ENCODE measurements around the gene C1orf94.

The C1orf94 gene

GRCh38 chr1:34263406-34263805 lies 86.7 kb downstream of the C1orf94 start:
- no peaks in the 10 kb centered on the region for H3K36me3 Mint-ChIP-seq (ENCODE audit: low read depth)
- H3K9me3 Mint-ChIP-seq, result no peaks in the 10 kb centered on the region
- no peak overlapping the region for H3K4me3 Mint-ChIP-seq
- H3K4me1 Mint-ChIP-seq (ENCODE audit: low read depth), result no peaks in the 10 kb centered on the region
- H3K27me3 Mint-ChIP-seq, result peaks cover 10% of the 10 kb centered on the region
- no peak overlapping the region for H3K27ac Mint-ChIP-seq

- Mint-ChIP-seq H3K27ac (no peak overlapping the region), H3K27me3 (peaks cover 10% of the 10 kb centered on the region), H3K36me3 (ENCODE audit: low read depth) (no peaks in the 10 kb centered on the region), H3K4me3 (no peak overlapping the region), H3K9me3 (no peaks in the 10 kb centered on the region), H3K4me1 (ENCODE audit: low read depth) (no peaks in the 10 kb centered on the region)
Observed at GRCh38 chr1:34265396-34265795, 88.7 kb downstream of the C1orf94 start.

GRCh38 chr1:34266127-34266951 lies 89.6 kb downstream of the C1orf94 start:
- H3K27ac Mint-ChIP-seq, result no peak overlapping the region
- no peaks in the 10 kb centered on the region for H3K9me3 Mint-ChIP-seq
- H3K4me1 Mint-ChIP-seq (ENCODE audit: low read depth), result no peaks in the 10 kb centered on the region
- peaks cover 8% of the 10 kb centered on the region for H3K27me3 Mint-ChIP-seq
- H3K36me3 Mint-ChIP-seq (ENCODE audit: low read depth), result no peaks in the 10 kb centered on the region
- no peak overlapping the region for H3K4me3 Mint-ChIP-seq

GRCh38 chr1:34267326-34267725 lies 90.6 kb downstream of the C1orf94 start:
- Mint-ChIP-seq H3K27me3 (peaks cover 3% of the 10 kb centered on the region), H3K36me3 (ENCODE audit: low read depth) (no peaks in the 10 kb centered on the region), H3K27ac (no peak overlapping the region), H3K9me3 (no peaks in the 10 kb centered on the region), H3K4me3 (no peak overlapping the region), H3K4me1 (ENCODE audit: low read depth) (no peaks in the 10 kb centered on the region)

GRCh38 chr1:34268311-34268954 lies 91.7 kb downstream of the C1orf94 start:
- Mint-ChIP-seq H3K9me3 (no peaks in the 10 kb centered on the region), H3K27me3 (peaks cover 3% of the 10 kb centered on the region), H3K27ac (no peak overlapping the region), H3K4me1 (ENCODE audit: low read depth) (no peaks in the 10 kb centered on the region), H3K4me3 (no peak overlapping the region), H3K36me3 (ENCODE audit: low read depth) (no peaks in the 10 kb centered on the region)
